ENCODE data around the gene PCDH9. TPM values are rescaled to one million over a fixed set of nuclear protein-coding genes. Genes with fewer than 3 reads are reported as not detected.

Gene PCDH9
- total RNA-seq, 1 donor from 2014 or later, result 37.7 TPM

- intact Hi-C loops (cut with DNase I), result no loop called here
- DNase-seq (ENCODE audit: low spot score) (no peak), ATAC-seq (no peak)
Measured at GRCh38 chr13:67063036-67063435, 167.1 kb downstream of the PCDH9 start.

DNA sequence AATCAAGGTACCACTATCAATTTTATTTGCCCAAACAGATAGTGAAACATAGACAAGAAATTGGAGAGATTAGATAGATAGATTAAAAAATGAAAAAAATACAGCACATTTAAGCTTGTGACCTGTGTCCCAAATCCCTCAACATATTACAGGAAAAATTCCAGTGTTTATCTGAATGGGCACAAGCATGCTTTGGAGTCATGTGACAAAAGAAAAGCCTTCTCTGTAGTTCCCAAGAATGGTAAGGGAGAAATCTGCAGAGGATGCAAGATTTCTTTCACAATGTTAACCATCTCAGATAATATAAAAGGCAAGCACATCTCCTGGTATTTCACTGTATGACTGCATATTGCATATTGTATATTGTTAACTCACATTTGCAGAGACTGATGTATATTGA lies 168.0 kb downstream of the PCDH9 start:
- DNase-seq (ENCODE audit: low spot score) (no peak), ATAC-seq (no peak)
- intact Hi-C loops (cut with DNase I), result no loop called here

DNA sequence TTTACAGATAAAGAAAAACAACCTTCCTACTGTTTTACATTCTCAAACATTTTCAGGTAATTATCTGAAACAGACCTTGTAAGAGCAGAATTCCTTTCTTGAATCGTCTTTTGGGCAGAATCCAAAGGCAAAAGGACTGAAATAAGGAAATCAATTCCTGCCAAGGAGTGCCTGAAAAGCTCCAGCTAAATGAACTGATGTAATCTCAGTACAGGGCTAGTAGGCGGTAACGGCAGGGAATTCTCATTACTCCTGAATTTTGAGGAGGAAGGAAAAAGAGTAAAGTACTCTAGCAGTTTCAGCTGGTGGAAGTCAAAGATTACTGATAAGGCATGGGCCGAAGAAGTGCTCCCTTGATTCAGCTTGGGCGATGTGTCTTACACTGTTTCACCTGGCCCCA lies 168.4 kb downstream of the PCDH9 start:
- intact Hi-C loops (cut with DNase I), result no loop called here
- DNase-seq (ENCODE audit: low spot score) (no peak), ATAC-seq (no peak)

DNA sequence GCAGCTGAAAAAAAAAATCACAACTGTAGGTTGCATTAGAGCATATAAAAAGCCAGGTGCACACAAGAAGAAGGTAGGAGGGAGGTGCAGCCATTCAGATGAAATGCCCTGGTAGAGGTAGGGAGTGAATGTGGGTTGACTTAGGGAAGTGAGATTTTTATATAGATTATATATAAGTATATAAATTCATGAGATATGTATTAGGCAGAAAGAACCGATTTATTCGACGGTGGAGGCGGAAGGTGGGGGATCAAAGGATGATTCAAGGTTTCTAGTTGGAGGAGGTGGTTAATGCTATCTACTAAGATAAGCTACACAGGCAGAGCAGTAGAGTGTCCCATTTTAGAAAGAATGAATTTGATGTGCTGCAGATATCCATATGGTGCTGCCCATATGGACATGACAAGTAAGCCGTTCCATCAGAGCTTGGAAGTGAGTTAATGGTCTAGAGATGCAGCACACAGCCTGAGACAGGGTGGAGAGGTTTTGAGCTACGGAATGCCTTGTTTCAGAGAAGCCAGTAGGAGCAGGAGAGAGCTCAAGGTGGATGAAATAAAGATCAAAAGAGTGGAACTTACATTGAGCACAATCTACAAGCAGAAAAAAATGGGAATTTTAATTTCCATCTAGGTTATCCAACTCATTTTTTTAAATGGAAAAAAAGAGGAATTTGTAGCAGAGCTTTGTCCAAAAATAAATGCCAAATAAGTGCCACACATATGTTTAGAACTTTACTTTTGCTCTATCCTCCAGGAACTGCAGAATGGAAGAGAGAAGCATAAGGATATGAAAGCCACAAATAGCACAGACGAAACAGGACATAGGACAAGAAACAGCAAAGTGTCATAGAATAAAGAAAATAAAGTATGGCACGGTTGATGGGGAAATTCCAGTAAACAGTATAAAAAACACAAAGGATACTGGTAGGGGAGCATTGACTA lies 177.3 kb downstream of the PCDH9 start:
- DNase-seq (ENCODE audit: low spot score) (no peak), ATAC-seq (no peak)
- intact Hi-C loops (cut with DNase I), result no loop called here

DNA sequence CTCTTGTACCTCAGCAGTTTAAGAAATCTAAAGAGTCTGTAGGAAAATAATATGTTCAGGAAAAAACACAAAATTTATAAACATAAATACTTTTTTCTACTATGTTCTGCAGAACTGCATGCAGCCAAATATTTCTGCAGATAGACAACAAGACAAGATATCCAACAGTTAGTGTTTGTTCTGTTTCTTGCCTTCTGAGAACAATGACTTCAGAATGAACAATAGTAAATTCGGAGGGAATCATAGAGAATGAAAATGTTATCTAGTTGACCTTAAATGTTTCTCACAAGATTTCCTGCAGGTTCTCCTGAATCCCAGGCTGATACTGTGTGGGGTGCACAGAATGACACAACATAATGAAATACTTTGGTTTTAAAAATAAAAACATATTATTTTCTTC lies 180.4 kb downstream of the PCDH9 start:
- intact Hi-C loops (cut with DNase I), result no loop called here
- DNase-seq (ENCODE audit: low spot score) (no peak), ATAC-seq (no peak)

DNA sequence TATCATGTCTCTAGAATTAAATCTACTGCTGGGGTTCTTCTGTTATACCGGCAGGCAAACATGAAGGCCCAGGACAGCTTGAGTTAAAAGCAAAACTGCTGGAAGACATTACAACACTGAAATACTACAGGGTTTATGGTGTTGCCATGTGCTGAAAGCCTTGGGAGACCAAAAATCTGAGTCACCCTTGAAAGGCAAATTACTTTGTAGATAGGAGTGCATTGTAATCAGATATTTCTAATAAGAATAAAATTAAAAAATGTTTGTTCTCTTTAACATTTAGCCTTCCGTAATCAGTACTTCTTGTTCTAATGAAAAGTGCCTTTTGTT lies 181.3 kb downstream of the PCDH9 start:
- intact Hi-C loops (cut with DNase I), result no loop called here
- no peak for DNase-seq (ENCODE audit: low spot score)
- no peak for ATAC-seq

GRCh38 chr13:67048084-67048820 lies 181.9 kb downstream of the PCDH9 start:
- ATAC-seq (no peak), DNase-seq (ENCODE audit: low spot score) (no peak)
- intact Hi-C loops (cut with DNase I), result no loop called here

GRCh38 chr13:67045357-67045756 lies 184.8 kb downstream of the PCDH9 start:
- intact Hi-C loops (cut with DNase I), result no loop called here
- DNase-seq (ENCODE audit: low spot score), result no peak
- ATAC-seq, result no peak

DNA sequence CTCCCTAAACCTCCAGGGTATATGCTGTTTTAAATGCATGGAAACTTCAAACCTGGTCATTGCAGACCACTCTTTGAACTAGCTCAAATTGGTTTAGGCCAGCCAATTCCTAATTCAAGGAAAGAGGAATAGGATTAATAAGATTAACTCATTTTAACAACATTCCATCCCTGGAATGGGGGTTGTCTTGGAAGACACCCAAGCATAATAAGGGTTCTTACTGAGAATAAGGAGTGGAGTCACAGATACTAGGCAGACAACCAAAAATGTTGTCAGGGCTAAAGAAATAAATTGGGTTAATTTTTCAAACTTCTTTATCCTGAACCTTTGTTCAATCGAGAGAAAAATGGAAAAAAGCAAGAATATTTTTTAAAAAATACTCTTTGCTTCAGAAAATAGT lies 186.2 kb downstream of the PCDH9 start:
- ATAC-seq (no peak), DNase-seq (ENCODE audit: low spot score) (no peak)
- intact Hi-C loops (cut with DNase I), result no loop called here

DNA sequence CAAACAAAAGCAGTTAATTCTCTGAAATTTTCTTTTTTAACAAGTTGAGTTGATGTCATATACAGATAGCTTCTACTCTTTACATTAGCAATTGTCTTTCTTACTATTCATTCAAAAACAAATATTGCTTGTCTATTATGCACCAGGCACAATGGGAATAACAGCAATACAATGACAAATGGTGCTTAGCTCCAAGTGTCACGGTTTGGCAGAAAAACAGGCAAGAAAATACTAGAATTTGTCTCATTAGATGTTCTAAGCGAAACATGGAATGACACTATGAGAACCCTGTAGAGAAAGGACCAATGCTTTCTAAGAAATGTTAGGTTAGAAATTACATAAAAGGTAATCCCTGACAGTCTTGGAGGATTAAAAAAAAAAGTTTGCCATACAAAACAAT lies 187.6 kb downstream of the PCDH9 start:
- ATAC-seq (no peak), DNase-seq (ENCODE audit: low spot score) (no peak)
- intact Hi-C loops (cut with DNase I), result no loop called here

DNA sequence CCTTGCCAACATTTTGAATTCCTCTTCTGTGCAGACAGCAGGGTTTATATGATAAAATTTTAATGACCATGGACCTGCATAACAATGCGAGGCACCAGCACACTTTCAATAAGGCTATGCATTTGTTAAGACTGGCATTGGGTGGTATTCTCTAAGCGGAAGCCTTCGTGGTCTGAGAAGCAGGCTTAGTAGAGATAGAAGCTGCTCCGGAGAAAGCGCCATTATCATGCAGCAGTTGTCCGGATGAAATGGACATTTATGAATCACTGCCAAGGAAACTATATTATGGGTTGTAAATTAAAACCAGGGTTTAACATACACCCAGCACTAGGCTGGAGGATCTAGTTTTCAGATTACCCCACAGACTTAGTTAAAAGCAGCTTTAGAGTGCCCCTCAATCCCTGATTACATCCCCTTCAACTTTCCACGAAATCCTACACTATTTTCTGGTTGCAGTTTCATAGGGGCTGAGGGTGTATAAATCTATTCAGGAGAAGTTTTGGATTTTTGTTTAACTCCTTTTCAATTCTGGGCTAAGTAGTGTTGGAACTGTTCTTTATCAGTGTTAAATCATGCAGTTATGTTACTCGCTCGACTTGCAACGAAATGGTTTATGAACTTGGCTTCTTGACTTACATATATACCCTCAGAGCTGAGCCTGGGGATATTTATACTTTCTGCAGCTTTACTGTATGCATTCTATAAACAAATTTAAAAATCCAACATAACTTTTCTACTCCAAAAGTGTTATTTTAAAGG lies 193.3 kb downstream of the PCDH9 start:
- no peak for ATAC-seq
- no peak for DNase-seq (ENCODE audit: low spot score)
- intact Hi-C loops (cut with DNase I), result no loop called here

GRCh38 chr13:67033170-67033569 lies 197.0 kb downstream of the PCDH9 start:
- no peak for ATAC-seq
- no peak for DNase-seq (ENCODE audit: low spot score)
- intact Hi-C loops (cut with DNase I), result no loop called here

DNA sequence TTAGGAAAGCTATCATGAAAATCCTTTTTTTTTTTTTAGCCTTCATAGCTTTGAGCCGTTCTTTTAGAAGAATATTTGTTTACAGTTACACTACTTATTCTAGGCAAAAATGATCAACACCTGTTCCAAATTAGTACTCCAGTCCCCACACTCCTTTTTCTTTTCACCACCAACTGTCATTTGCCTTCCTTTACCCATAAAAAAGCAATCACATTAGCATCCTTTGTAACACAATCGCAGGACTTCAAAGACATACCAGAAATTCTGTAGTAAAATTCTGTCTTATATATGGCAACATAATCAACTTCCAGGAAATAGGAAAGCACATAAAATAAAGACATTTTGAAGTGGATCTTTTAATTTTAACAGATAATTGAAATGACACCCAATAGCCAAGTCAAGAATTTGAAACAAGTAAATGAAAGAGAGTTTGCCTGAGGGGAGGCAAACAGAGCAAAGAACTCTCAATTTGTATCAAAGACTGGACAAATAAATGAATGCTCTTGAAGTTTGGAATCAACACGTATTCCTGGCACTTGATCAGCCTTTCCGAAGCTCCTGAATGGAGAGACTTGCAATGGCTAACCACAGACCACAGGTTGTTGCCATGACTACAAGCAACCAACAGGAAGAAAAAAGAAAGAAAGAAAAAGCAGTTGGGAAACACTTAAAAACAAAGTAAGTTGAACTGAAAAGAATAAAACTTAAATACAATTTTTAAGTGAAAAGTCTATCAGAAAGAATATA lies 206.8 kb downstream of the PCDH9 start:
- ATAC-seq (peak; percentile 56), DNase-seq (ENCODE audit: low spot score) (no peak)
- intact Hi-C loops (cut with DNase I), result no loop called here

DNA sequence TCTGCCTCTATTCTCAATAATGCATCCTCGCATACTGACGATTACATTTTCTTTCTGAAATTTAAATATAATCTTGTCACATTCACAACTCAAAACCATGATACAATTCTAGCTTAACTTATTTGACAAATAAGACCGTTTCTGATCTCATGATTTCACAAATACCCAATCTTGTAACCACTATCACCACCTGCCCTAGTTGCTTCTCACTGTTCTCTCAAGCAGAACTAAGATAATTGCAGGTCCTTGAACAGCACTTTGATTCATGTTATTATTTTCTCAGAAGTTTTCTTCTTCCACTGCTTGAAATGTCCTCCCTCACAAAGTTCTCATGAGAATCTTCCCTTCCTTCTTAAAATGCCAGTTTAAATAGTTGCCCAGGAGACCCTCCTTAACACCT lies 211.4 kb downstream of the PCDH9 start:
- intact Hi-C loops (cut with DNase I), result no loop called here
- no peak for ATAC-seq
- DNase-seq (ENCODE audit: low spot score), result no peak

DNA sequence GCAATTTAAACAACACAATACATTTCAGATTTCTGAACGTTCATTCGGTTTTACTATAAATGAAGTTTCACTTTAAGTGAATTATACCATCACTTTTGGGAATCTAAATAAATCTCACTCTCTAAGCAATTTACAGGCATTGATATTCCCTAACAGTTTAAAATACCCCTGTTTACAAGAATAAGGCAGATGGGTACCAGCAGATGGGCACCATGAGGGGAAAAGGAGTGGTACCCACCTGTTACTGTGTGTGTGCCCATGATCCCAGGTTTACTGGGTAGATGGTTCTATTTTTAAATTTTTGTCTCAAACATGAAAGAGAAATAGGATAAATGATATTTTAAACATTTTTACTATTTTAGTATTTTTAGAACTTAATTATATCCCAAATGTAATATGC lies 212.9 kb downstream of the PCDH9 start:
- no peak for DNase-seq (ENCODE audit: low spot score)
- intact Hi-C loops (cut with DNase I), result no loop called here
- ATAC-seq, result no peak

DNA sequence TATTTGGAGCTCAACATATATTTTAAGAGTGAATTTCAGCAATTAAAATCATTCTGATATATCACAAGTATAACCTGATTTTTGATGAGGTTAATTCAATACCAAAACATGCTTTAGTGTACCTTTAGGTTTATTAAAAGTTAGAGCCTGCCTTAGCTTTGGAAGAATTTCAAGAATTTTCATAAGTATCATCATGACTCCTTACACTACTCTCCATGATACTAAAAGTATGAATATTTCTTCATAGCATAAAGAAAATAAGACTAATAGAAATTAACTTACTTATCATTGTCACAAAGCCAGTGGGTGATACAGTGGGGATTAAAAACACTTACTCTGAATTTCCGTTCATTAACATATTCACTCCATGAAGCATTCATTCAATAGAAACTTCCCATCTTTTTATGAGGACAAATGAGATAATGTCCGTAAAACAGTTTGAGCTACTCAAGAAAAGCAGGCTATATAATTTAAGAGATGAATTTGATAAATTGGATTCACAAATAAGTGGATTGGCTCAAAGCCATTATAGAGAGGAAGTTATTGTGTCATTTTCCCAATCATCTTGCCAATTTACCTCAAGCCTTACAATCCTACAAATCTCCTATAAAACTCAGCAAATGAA lies 214.0 kb downstream of the PCDH9 start:
- DNase-seq (ENCODE audit: low spot score), result no peak
- ATAC-seq, result no peak
- intact Hi-C loops (cut with DNase I), result no loop called here

DNA sequence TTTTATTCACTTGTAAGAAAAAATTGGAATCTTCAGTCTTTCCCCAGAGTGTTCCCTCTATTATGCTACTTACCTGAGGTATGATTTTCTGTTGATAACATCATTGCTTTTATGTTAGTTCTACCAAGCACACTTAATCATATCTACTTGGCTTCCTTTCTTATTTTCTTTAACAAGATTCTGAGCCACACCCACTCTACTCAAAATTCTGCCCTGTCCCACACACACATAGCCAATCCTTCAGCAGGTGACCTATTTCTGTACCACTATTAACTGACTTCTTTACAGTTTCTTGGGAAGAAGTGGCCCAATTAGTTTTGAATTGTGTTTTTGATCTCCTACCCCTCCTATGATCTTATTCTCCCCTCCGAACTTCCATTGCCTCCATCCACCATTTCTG lies 215.7 kb downstream of the PCDH9 start:
- DNase-seq (ENCODE audit: low spot score) (no peak), ATAC-seq (no peak)
- intact Hi-C loops (cut with DNase I), result no loop called here

GRCh38 chr13:67013709-67014108 lies 216.4 kb downstream of the PCDH9 start:
- ATAC-seq, result no peak
- intact Hi-C loops (cut with DNase I), result no loop called here
- no peak for DNase-seq (ENCODE audit: low spot score)

Data from sciatic nerve (tissue), 2 donors.